Prostate gland (tissue), 2 donors: ENCODE data around the gene CADPS2. TPM values are rescaled to one million over a fixed set of nuclear protein-coding genes. Genes with fewer than 3 reads are reported as not detected.

ENCODE experiments used
- DNase-seq: peaks from one replicate; pipeline ENCODE4 v3.0.0-alpha.2; 2019; ENCODE audit warnings: low spot score
- H3K27ac ChIP-seq, 2 donors: fragments of 200-600 bp; sonication (generic); 2 replicates each; pipeline ENCODE4 v1.5.1; 2017 to 2019
- H3K27me3 ChIP-seq: fragments of 200-600 bp; sonication (generic); replicated peaks from 2 replicates; pipeline ENCODE4 v1.5.1; 2019; ENCODE audit not compliant: insufficient read depth
- H3K36me3 ChIP-seq, 2 donors: fragments of 200-600 bp; sonication (generic); 1 replicate in 1 of 2; 2 replicates in 1 of 2; pipeline versions ENCODE4 v1.5.1 to v1.8.1; 2017 to 2019
- H3K4me1 ChIP-seq: fragments of 200-600 bp; sonication (generic); replicated peaks from 2 replicates; pipeline ENCODE4 v1.5.1; 2019
- H3K4me3 ChIP-seq, 2 donors: fragments of 200-600 bp; sonication (generic); 2 replicates each; pipeline ENCODE4 v1.5.1; 2017 to 2019
- H3K9me3 ChIP-seq: fragments of 200-600 bp; sonication (generic); 2 replicates; pipeline ENCODE4 v1.5.1; 2017
- POLR2A ChIP-seq: fragments of 450-650 bp; IDR thresholded peaks from one replicate; pipeline ENCODE4 v1.6.1; 2016; ENCODE audit warnings: antibody characterized with exemption, mild to moderate bottlenecking
- POLR2AphosphoS5 ChIP-seq: sonication (generic); formaldehyde crosslinking; IDR thresholded peaks from one replicate; pipeline ENCODE4 v1.6.1; 2017; ENCODE audit warnings: antibody characterized with exemption
- WGBS: methylation state at CpG from one replicate; pipeline ENCODE4 v1.1.5; 2018; 5-methylcytosine and 5-hydroxymethylcytosine counted together
- intact Hi-C: fragments of 100-400 bp; cut with DNase I; formaldehyde crosslinking; loops from one replicate; pipeline ENCODE4 v1.14.2; 2022
- total RNA-seq, 2 donors: library from RNA; depleted of rRNA; stranded (reverse); fragments of >200 nt; gene quantifications; one replicate each; pipeline ENCODE4 v1.1.0, GENCODE V29; 2016
- TF ChIP-seq, protein P1 (sequence below), 4 experiments: fragments of 200-600 bp in 2 of 4; fragments of 450-650 bp in 2 of 4; sonication (generic) in 2 of 4; IDR thresholded peaks; 1 replicate in 3 of 4; 2 replicates in 1 of 4; pipeline ENCODE4 v1.5.1; 2016 to 2019; ENCODE audit warnings: antibody characterized with exemption in 4 of 4, mild to moderate bottlenecking in 2 of 4, moderate library complexity in 2 of 4

The CADPS2 gene
- total RNA-seq, 2 donors from 2014 or later: 22.2 to 50.4 TPM

GRCh38 chr7:122864016-122864415 lies 22.2 kb downstream of the CADPS2 start:
- WGBS: 77% methylated on average over 2 of the region's 2 CpGs
- H3K36me3 ChIP-seq: no peaks in the 10 kb centered on the region
- DNase-seq: no peak
- TF ChIP-seq, protein P1, sequence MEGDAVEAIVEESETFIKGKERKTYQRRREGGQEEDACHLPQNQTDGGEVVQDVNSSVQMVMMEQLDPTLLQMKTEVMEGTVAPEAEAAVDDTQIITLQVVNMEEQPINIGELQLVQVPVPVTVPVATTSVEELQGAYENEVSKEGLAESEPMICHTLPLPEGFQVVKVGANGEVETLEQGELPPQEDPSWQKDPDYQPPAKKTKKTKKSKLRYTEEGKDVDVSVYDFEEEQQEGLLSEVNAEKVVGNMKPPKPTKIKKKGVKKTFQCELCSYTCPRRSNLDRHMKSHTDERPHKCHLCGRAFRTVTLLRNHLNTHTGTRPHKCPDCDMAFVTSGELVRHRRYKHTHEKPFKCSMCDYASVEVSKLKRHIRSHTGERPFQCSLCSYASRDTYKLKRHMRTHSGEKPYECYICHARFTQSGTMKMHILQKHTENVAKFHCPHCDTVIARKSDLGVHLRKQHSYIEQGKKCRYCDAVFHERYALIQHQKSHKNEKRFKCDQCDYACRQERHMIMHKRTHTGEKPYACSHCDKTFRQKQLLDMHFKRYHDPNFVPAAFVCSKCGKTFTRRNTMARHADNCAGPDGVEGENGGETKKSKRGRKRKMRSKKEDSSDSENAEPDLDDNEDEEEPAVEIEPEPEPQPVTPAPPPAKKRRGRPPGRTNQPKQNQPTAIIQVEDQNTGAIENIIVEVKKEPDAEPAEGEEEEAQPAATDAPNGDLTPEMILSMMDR (IDR thresholded peaks at IDR 0.05): no peak
- TF ChIP-seq POLR2AphosphoS5 (no peak), POLR2A (no peak)
- intact Hi-C loops: no loop called here
- no peaks in the 10 kb centered on the region for H3K4me1 ChIP-seq
- no peak overlapping the region for H3K27ac ChIP-seq
- H3K4me3 ChIP-seq: no peak overlapping the region
- no peaks in the 10 kb centered on the region for H3K27me3 ChIP-seq
- H3K9me3 ChIP-seq: no peaks in the 10 kb centered on the region

DNA sequence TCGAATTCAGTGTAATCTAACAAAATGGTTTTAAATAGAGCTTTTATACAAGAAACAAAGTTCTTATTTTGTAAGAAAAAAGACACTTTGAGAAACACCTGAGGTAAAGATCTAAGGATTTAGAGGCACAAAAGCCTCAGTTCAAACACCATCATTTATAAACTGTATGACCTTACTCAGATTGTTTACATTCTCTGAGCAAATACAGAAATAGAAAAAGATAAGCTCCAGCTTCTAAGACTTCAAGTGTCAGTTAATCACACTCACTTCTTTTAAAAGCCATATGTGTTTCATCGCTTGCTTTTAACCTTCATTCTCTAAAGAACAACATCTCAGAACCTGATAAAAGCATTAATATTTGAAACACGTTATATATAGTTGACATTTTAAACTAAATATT lies 27.9 kb downstream of the CADPS2 start:
- no peaks in the 10 kb centered on the region for H3K27me3 ChIP-seq
- H3K4me3 ChIP-seq: no peak overlapping the region
- 48% methylated on average over 3 of the region's 3 CpGs for WGBS
- TF ChIP-seq POLR2AphosphoS5 (no peak), POLR2A (no peak)
- TF ChIP-seq, protein P1 (IDR thresholded peaks at IDR 0.05): no peak
- no peaks in the 10 kb centered on the region for H3K4me1 ChIP-seq
- intact Hi-C loops: no loop called here
- no peak overlapping the region for H3K27ac ChIP-seq
- DNase-seq: no peak
- no peaks in the 10 kb centered on the region for H3K36me3 ChIP-seq
- no peaks in the 10 kb centered on the region for H3K9me3 ChIP-seq

DNA sequence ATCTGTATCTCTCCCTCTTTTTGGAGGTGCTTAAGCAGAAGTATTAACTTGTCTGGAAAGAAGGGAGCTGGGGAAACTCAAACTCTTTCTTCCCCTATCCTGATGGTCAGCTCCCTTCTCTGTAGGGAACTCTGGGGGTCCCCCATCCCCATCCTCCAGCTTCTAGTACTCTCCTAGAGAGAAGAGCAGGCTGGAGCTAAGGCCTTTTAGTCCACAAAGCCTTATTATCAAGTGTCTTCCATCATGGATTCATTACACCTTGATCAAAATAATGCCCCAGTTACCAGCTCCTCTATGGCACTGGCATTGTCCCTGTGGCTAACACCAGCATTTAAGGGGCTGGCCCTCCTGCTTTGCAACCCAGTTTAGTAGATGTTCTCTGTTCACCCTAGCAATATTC lies 35.7 kb downstream of the CADPS2 start:
- TF ChIP-seq, protein P1 (IDR thresholded peaks at IDR 0.05): no peak
- no peak for TF ChIP-seq POLR2A
- Histone ChIP-seq H3K36me3 (no peaks in the 10 kb centered on the region), H3K9me3 (no peaks in the 10 kb centered on the region), H3K27me3 (no peaks in the 10 kb centered on the region), H3K4me1 (no peaks in the 10 kb centered on the region), H3K27ac (no peak overlapping the region), H3K4me3 (no peak overlapping the region)
- DNase-seq: no peak
- intact Hi-C loops: no loop called here

- intact Hi-C loops: no loop called here
- no peaks in the 10 kb centered on the region for H3K36me3 ChIP-seq
- no peak for TF ChIP-seq POLR2AphosphoS5
- TF ChIP-seq, protein P1 (IDR thresholded peaks at IDR 0.05): no peak
- no peak for TF ChIP-seq POLR2A
- no peaks in the 10 kb centered on the region for H3K27me3 ChIP-seq
- no peak for DNase-seq
- H3K4me3 ChIP-seq: no peak overlapping the region
- no peaks in the 10 kb centered on the region for H3K9me3 ChIP-seq
- no peaks in the 10 kb centered on the region for H3K4me1 ChIP-seq
- WGBS: 90% methylated on average over 3 of the region's 3 CpGs
- H3K27ac ChIP-seq: no peak overlapping the region
Measured at GRCh38 chr7:122849957-122850328, 36.3 kb downstream of the CADPS2 start.

DNA sequence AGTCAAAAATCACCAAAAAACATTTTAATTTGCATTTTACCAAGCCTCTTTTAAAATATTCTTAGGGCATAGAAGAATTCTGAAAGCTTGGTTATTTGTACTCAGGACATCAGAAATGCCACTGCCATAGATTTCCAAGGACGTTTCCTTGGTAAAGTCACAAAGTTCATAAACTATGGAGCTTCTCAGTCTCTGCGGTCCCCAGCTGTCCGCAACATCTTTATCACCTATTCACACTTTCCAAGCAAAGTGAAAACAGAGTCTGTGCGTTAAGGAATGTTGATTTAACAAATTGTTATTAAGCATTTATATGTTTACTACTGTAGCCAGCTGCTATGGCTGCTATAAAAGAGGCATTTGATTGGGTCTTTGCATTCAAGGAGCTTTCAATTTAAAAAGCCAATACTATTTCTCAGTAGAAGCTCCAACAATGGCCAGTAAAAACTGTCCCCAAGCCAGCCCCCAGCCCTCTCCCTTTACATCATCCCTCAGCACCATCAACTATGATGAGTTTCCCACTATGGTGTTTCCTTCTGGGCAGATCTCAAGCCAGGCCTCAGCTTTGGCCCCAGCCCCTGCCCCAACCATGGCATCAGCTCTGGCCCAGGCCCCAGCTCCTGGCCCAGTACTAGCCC lies 36.8 kb downstream of the CADPS2 start:
- TF ChIP-seq POLR2AphosphoS5 (no peak), POLR2A (no peak)
- TF ChIP-seq, protein P1 (IDR thresholded peaks at IDR 0.05): no peak
- H3K27me3 ChIP-seq: no peaks in the 10 kb centered on the region
- no peak for DNase-seq
- no peaks in the 10 kb centered on the region for H3K4me1 ChIP-seq
- no peaks in the 10 kb centered on the region for H3K9me3 ChIP-seq
- H3K27ac ChIP-seq: no peak overlapping the region
- intact Hi-C loops: no loop called here
- H3K36me3 ChIP-seq: no peaks in the 10 kb centered on the region
- H3K4me3 ChIP-seq: no peak overlapping the region
- WGBS: 58% methylated on average over 4 of the region's 4 CpGs
